Measurements from ENCODE around the gene ATXN7.
A peak's percentile ranks its signal among the peaks of the same experiment; 100 is the strongest.

The ATXN7 gene

GRCh38 chr3:64023187-64023860, 159.7 kb downstream of the ATXN7 start, which contains the start of gene PSMD6:
Gene PSMD6, minus strand, starts transcription at chr3:64023494. Its CDS starts 75 bp downstream, at chr3:64023419.
- DNase-seq (ENCODE audit: low spot score): peak; percentile 90

- no peak for DNase-seq (ENCODE audit: low spot score)
Observed at GRCh38 chr3:64023861-64024223, 160.2 kb downstream of the ATXN7 start.

- DNase-seq (ENCODE audit: low spot score): no peak
Observed at GRCh38 chr3:64026346-64026745, 162.7 kb downstream of the ATXN7 start.

- DNase-seq (ENCODE audit: low spot score): no peak
Observed at GRCh38 chr3:64027658-64028057, 164.0 kb downstream of the ATXN7 start.

- no peak for DNase-seq (ENCODE audit: low spot score)
Observed at GRCh38 chr3:64028754-64029153, 165.1 kb downstream of the ATXN7 start.

- DNase-seq (ENCODE audit: low spot score): no peak
Observed at GRCh38 chr3:64029287-64029686, 165.6 kb downstream of the ATXN7 start.

GRCh38 chr3:64030741-64031140, 167.1 kb downstream of the ATXN7 start:
- DNase-seq (ENCODE audit: low spot score): peak; percentile 84

- no peak for DNase-seq (ENCODE audit: low spot score)
Observed at GRCh38 chr3:64031540-64032508, 168.2 kb downstream of the ATXN7 start.

- no peak for DNase-seq (ENCODE audit: low spot score)
Observed at GRCh38 chr3:64033069-64033468, 169.4 kb downstream of the ATXN7 start.

- no peak for DNase-seq (ENCODE audit: low spot score)
Observed at GRCh38 chr3:64037084-64037483, 173.4 kb downstream of the ATXN7 start.

- no peak for DNase-seq (ENCODE audit: low spot score)
Observed at GRCh38 chr3:64038253-64038767, 174.6 kb downstream of the ATXN7 start.

- no peak for DNase-seq (ENCODE audit: low spot score)
Observed at GRCh38 chr3:64039332-64039731, 175.7 kb downstream of the ATXN7 start.

- DNase-seq (ENCODE audit: low spot score): no peak
Observed at GRCh38 chr3:64039981-64040733, 176.5 kb downstream of the ATXN7 start.

GRCh38 chr3:64042952-64043351, 179.3 kb downstream of the ATXN7 start:
- no peak for DNase-seq (ENCODE audit: low spot score)

GRCh38 chr3:64046592-64046991, 182.9 kb downstream of the ATXN7 start:
- DNase-seq (ENCODE audit: low spot score): no peak

GRCh38 chr3:64046996-64047594, 183.4 kb downstream of the ATXN7 start:
- no peak for DNase-seq (ENCODE audit: low spot score)

- DNase-seq (ENCODE audit: low spot score): no peak
Observed at GRCh38 chr3:64047787-64048186, 184.1 kb downstream of the ATXN7 start.

- DNase-seq (ENCODE audit: low spot score): no peak
Observed at GRCh38 chr3:64048631-64049061, 185.0 kb downstream of the ATXN7 start.

- no peak for DNase-seq (ENCODE audit: low spot score)
Observed at GRCh38 chr3:64049136-64049535, 185.5 kb downstream of the ATXN7 start.

- DNase-seq (ENCODE audit: low spot score): no peak
Observed at GRCh38 chr3:64049832-64050231, 186.2 kb downstream of the ATXN7 start.
